ENCODE data around the gene BMPR1B.

Gene BMPR1B

GRCh38 chr4:94912606-94913005 is 154.9 kb downstream of the BMPR1B start:
- no peak for DNase-seq (ENCODE audit: low read depth)

DNA sequence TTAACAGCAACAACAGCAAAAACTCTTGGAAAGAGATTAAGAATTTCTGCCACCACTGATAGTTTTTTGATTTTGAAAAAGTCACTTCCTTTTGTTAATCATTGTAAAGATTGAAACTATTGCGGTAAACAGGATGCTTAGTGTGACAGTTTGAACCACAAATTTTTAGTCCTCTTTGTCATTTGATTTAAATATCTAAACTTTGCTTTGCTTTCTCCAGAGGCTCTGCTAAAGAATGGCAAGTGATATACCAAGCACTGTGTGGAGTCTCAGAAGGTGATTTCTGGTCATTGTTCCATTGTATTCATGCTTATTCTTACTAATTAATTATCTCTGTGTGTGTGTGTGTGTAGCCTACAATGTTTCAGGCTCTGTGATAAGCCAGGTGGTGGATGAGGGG is 155.6 kb downstream of the BMPR1B start:
- DNase-seq (ENCODE audit: low read depth), result no peak

DNA sequence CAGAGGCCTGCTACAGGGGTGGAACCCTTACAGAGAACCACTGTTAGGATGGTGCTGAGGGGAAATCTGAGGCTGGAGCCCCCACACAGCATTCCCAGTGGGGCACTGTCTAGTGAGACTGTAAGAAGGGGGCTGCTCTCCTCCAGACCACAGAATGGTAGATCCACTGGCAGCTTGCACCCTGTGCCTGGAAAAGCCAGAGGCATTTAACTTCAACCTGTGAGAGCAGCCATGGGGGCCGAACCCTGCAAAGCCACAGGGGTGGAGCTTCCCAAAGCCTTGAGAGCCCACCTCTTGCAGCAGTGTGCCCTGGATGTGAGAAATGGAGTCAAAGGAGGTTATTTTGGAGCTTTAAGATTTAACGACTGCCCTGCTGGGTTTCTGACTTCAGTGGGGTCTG is 159.4 kb downstream of the BMPR1B start:
- no peak for DNase-seq (ENCODE audit: low read depth)

- DNase-seq (ENCODE audit: low read depth), result no peak
These were observed 160.8 kb downstream of the BMPR1B start for GRCh38 chr4:94918543-94918942.

GRCh38 chr4:94920369-94920768 is 162.6 kb downstream of the BMPR1B start:
- DNase-seq (ENCODE audit: low read depth), result no peak

- no peak for DNase-seq (ENCODE audit: low read depth)
These were observed 166.8 kb downstream of the BMPR1B start for GRCh38 chr4:94924566-94924965.

- no peak for DNase-seq (ENCODE audit: low read depth)
These were observed 168.1 kb downstream of the BMPR1B start for GRCh38 chr4:94925764-94926347.

GRCh38 chr4:94926936-94927335 is 169.2 kb downstream of the BMPR1B start:
- no peak for DNase-seq (ENCODE audit: low read depth)

DNA sequence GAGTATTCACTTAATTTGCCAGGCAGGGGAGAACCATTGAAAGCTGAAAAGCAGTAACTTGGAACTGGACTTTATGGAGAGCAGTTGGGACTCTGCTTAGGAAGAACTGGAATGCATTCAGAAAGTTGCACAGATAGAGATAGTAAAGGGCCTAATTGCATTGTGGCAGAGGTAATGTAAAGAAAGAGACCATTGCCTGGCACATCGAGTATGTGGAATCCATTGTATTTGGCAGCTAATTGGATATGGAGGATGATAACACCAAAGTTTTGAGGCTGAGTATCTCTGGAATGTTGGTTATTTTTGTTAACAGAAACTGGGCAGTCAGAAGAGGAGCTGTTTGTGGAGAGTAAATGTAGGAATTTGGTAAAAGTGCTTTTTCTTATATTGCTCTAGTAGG is 169.9 kb downstream of the BMPR1B start:
- DNase-seq (ENCODE audit: low read depth), result no peak

DNA sequence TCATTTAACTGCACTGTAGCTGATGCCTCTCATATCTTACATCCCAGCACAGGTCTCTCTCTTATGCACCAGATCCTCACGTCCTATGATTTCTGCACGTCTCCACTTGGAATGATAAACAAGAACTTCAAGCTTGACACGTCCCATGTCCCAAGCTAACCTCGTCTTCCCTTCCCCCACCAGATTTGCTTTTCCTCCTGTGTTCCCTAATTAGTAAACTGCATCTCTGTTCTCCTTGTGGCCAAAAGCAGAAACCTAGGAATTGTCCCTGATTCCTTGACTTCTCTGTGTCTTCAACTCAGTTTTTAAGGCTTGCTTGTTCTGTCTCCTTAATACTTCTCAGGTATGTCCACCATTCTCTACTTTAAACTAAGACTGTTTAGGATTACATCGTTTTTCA is 171.9 kb downstream of the BMPR1B start:
- DNase-seq (ENCODE audit: low read depth), result no peak

DNA sequence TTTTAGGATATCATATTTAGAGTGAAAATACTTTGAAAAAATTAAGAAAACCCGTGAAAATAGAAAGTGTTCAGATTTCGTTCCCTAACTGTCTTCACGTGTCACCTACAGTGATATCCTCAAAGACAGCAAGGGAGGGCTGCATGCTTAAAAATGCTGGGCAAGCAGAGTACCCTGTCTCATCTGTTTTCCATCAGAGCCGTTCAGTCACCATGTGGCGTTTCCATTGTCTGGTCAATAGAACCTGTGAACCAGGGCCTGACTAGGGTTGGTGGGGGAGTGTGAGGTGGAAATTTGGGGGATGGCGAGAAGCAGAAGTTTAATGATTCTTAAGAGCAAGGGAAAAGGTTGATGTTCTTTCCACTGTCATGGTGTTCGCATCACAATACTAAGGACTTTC is 173.9 kb downstream of the BMPR1B start:
- DNase-seq (ENCODE audit: low read depth), result no peak

DNA sequence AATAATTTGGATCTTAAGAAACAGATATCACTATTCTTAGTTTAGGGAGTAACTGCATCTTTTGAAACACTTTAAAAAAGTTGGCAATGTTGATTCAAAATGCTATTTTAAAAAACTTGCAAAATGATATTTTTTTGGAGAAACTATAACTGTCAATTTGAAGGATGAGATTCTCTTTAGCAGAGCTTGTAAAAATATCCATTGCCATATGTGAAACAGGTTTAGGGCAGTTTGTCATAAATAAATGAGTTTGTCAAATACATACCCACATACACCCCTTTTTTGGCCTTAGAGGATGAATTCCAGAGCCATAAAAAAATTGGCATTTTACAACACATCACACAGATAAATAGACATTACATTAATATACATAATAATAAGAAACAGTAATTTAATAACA is 174.6 kb downstream of the BMPR1B start:
- DNase-seq (ENCODE audit: low read depth), result no peak

DNA sequence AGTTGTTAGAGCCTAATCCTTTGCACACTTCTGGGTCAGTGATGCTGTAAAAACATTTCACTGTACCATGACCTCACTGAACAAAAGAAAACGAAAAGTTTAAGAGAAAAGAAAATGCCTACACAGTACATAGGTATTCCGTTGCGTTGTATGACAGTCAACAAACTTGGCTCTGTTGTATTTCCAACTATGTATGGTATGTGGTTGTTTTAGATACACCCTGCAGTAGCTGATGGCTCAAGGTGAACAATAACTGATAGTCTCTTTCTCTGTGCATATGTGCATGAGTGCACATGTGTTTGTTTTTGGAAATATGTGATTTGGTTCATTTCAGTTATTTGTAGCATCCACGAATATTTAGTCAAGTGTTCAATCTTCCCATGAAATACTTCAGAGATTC is 176.0 kb downstream of the BMPR1B start:
- DNase-seq (ENCODE audit: low read depth), result no peak

GRCh38 chr4:94934201-94934600 is 176.4 kb downstream of the BMPR1B start:
- DNase-seq (ENCODE audit: low read depth), result no peak

DNA sequence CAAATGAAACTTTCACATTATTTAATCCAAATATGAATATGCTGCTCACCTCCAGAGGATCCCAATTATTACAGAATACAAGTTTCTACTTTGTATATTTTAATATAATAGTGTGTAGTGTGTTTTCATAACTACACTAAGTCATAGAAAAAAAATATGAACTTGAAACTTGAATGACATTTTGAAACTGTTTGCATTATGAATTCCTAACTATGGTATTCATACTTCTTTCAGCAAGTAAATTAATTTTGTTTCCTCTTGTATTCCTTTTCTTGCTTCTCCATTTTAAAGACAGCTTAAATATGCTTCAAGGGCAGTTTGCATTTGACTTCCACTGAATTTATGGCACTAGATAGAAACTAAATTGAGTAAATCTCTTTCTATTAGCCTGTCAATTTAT is 177.1 kb downstream of the BMPR1B start:
- DNase-seq (ENCODE audit: low read depth), result no peak

- DNase-seq (ENCODE audit: low read depth), result no peak
These were observed 179.1 kb downstream of the BMPR1B start for GRCh38 chr4:94936854-94937253.

DNA sequence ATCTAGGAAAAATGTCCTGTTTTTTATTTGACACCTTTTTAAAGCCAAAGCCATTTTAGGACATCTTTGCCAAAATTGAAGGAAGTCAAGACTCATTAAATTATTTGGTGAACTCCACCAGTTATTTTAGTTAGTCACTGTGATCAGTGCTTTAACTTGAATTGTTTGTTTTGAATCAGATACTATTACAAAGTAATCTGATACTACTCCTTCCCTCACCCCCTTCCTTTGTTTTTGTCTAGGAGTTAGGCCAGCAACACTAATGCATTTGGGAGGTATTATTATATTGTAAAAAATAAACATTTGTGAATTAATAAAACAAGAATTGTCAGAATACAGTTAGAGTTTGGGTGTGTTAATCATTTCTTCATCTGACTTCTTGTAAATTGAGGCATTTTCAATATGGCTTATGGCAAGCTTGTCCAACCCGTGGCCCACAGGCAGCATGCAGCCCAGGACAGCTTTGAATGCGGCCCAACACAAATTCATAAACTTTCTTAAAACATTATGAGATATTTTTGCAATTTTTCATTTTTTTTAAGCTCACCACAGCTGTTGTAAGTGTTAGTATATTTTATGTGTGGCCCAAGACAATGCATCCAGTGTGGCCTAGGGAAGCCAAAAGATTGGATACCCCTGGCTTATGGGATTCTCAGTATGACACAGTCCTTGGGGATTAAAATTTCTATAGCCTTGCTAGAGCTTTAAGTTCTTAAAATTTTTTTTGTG is 182.2 kb downstream of the BMPR1B start:
- DNase-seq (ENCODE audit: low read depth), result no peak

GRCh38 chr4:94940520-94940908 is 182.8 kb downstream of the BMPR1B start:
- DNase-seq (ENCODE audit: low read depth), result no peak

- no peak for DNase-seq (ENCODE audit: low read depth)
These were observed 184.0 kb downstream of the BMPR1B start for GRCh38 chr4:94941706-94942105.

- no peak for DNase-seq (ENCODE audit: low read depth)
These were observed 187.0 kb downstream of the BMPR1B start for GRCh38 chr4:94944726-94945125.

GRCh38 chr4:94947681-94948108 is 189.9 kb downstream of the BMPR1B start:
- DNase-seq (ENCODE audit: low read depth), result no peak

GRCh38 chr4:94954251-94954650 is 196.5 kb downstream of the BMPR1B start:
- DNase-seq (ENCODE audit: low read depth), result no peak

DNA sequence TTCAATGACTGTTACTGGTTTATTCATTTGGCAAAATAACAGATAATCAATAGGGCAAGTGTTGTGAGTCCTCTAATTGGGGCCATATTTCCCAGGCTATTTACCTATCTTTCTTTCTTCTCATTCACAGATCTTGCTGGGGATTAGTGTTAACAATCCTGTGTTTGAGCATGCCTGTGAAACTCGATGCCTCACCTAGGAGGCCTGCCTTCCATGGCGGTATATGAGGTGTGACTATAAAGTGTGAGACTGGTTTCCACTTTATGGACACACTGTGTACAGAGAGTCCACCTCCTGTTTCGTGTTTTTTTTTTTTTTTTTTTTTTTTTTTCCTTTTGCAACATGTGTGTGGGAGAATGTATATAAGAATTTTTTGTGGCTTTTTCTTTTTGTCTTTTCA is 199.3 kb downstream of the BMPR1B start:
- no peak for DNase-seq (ENCODE audit: low read depth)

DNA sequence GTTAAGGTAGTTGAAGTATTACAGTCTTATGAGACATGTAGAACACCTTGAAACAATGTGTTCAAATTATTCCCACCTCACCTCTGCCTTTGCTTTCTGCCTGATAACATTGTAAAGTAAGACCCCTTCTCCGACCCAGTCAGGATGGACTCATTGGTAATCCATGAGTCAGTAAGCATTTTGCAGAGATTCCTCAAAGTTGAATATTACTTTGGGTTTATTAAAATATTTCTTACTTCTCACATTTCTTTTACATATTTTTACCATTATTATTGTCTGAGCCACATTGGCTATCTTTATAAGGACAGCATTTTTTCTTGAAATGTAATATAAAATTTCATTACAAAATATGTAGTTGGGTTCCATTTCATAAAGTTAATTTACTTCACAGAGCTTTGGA is 201.6 kb downstream of the BMPR1B start:
- no peak for DNase-seq (ENCODE audit: low read depth)

Measured in activated T-cell treated with anti-CD3 and anti-CD28 coated beads for 48 hours (primary cell).